C4-2B (cell line): ENCODE data around the gene TTC28.

Experiments used
- CTCF ChIP-seq: fragments of 450-650 bp; conservative IDR thresholded peaks from 2 replicates; pipeline ENCODE4 v1.5.1; 2017; ENCODE audit warnings: mild to moderate bottlenecking
- ZFX ChIP-seq: fragments of 450-650 bp; IDR thresholded peaks from 2 replicates; pipeline ENCODE4 v1.6.1; 2017

GRCh38 chr22:28019881-28020861 lies 659.5 kb downstream of the TTC28 start:
- TF ChIP-seq CTCF (peak; percentile 98), ZFX (no peak)
